ENCODE data around the gene REPS2. TPM values are rescaled to one million over a fixed set of nuclear protein-coding genes. Genes with fewer than 3 reads are reported as not detected.

The REPS2 gene
- total and polyA plus RNA-seq, 2 donors, result 1.3 to 15.6 TPM

GRCh38 chrX:17039826-17040225, 93.4 kb downstream of the REPS2 start:
- 87% methylated on average over 1 of the region's 1 CpG for WGBS
- H3K27ac ChIP-seq (ENCODE audit: low read depth), result no peak overlapping the region
- H3K4me1 ChIP-seq (ENCODE audit: insufficient read depth), result no peaks in the 10 kb centered on the region

GRCh38 chrX:17040711-17041110, 94.3 kb downstream of the REPS2 start:
- DNase-seq (ENCODE audit: extremely low spot score), result no peak
- Histone ChIP-seq H3K36me3 (ENCODE audit: insufficient read depth) (no peaks in the 10 kb centered on the region), H3K27ac (ENCODE audit: low read depth) (no peak overlapping the region), H3K4me1 (ENCODE audit: insufficient read depth) (no peaks in the 10 kb centered on the region), H3K4me3 (ENCODE audit: low read depth, low read length) (no peak overlapping the region)
- 100% methylated on average over 1 of the region's 1 CpG for WGBS

More at GRCh38 chrX:17039826-17040225, 93.4 kb downstream of the REPS2 start:
- Histone ChIP-seq H3K36me3 (ENCODE audit: insufficient read depth) (no peaks in the 10 kb centered on the region), H3K4me3 (ENCODE audit: low read depth, low read length) (no peak overlapping the region)
- DNase-seq (ENCODE audit: extremely low spot score), result no peak

DNA sequence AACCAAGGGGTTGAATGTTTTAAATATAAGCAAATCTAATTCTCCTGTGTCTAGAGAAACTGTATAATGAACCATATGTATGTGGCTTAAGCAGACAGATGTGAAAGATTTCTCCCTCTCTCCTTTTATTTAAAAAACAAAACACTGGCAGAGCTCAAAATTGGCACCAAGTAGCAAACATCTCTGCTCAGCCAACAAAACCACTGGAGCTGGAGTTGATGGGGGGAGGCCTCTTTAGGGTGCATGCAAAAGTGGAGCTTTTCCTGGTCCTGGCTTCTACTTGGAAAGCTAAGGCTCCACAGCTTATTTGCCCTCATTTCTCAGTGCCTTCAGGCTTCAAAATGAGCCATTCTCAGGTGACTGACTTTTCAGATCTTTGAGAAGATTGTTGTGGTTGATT, 95.6 kb downstream of the REPS2 start:
- no peak overlapping the region for H3K4me3 ChIP-seq (ENCODE audit: low read depth, low read length)
- no peaks in the 10 kb centered on the region for H3K36me3 ChIP-seq (ENCODE audit: insufficient read depth)
- no peak overlapping the region for H3K27ac ChIP-seq (ENCODE audit: low read depth)
- no peaks in the 10 kb centered on the region for H3K4me1 ChIP-seq (ENCODE audit: insufficient read depth)
- DNase-seq (ENCODE audit: extremely low spot score), result no peak

- no peaks in the 10 kb centered on the region for H3K36me3 ChIP-seq (ENCODE audit: insufficient read depth)
- H3K4me3 ChIP-seq (ENCODE audit: low read depth, low read length), result no peak overlapping the region
- no peak overlapping the region for H3K27ac ChIP-seq (ENCODE audit: low read depth)
- no peaks in the 10 kb centered on the region for H3K4me1 ChIP-seq (ENCODE audit: insufficient read depth)
- 25% methylated on average over 5 of the region's 5 CpGs for WGBS
- no peak for DNase-seq (ENCODE audit: extremely low spot score)
Observed at GRCh38 chrX:17046478-17047097, 100.1 kb downstream of the REPS2 start.

DNA sequence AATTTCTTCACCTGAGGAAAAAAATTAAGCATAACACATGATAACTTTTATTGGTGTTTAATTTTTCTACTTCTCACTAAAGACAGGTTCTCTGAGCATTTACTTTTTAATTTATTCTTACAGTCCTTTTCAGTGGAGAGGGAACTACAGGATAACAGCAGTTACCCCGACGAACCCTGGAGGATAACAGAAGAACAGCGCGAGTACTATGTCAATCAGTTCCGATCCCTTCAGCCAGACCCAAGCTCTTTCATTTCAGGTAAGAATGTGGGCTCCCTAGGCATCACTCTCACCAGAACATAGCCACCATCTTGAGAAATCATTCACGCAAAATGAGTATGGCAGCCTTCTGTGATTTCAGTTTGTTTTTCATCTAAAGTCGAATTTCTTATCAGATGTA, 100.8 kb downstream of the REPS2 start:
- WGBS, result 78% methylated on average over 7 of the region's 7 CpGs
- Histone ChIP-seq H3K36me3 (ENCODE audit: insufficient read depth) (no peaks in the 10 kb centered on the region), H3K27ac (ENCODE audit: low read depth) (no peak overlapping the region), H3K4me1 (ENCODE audit: insufficient read depth) (no peaks in the 10 kb centered on the region), H3K4me3 (ENCODE audit: low read depth, low read length) (no peak overlapping the region)
- no peak for DNase-seq (ENCODE audit: extremely low spot score)

DNA sequence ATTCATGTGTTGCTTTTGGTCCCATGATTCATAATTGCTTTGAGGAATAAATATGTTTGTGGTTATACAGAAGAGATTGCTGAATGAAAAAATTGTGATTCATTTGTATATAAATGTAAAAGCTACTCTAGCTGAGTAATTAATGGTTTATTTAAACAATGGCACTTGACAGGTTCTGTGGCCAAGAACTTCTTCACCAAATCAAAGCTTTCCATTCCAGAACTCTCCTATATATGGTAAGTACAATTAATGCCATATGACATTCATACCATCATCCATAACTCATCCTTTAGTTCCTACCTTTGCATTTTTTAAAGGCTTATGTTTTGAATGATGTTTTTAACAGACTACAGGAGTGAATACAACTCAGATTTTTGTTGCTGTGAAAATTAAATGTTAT, 105.8 kb downstream of the REPS2 start:
- no peak for DNase-seq (ENCODE audit: extremely low spot score)
- H3K4me1 ChIP-seq (ENCODE audit: insufficient read depth), result no peaks in the 10 kb centered on the region
- no peak overlapping the region for H3K4me3 ChIP-seq (ENCODE audit: low read depth, low read length)
- no peaks in the 10 kb centered on the region for H3K36me3 ChIP-seq (ENCODE audit: insufficient read depth)
- no peak overlapping the region for H3K27ac ChIP-seq (ENCODE audit: low read depth)

GRCh38 chrX:17052793-17053192, 106.3 kb downstream of the REPS2 start:
- no peak overlapping the region for H3K4me3 ChIP-seq (ENCODE audit: low read depth, low read length)
- WGBS, result 46% methylated on average over 2 of the region's 2 CpGs

GRCh38 chrX:17053502-17053901, 107.0 kb downstream of the REPS2 start:
- 53% methylated on average over 5 of the region's 5 CpGs for WGBS
- Histone ChIP-seq H3K36me3 (ENCODE audit: insufficient read depth) (no peaks in the 10 kb centered on the region), H3K4me1 (ENCODE audit: insufficient read depth) (no peaks in the 10 kb centered on the region), H3K27ac (ENCODE audit: low read depth) (no peak overlapping the region), H3K4me3 (ENCODE audit: low read depth, low read length) (no peak overlapping the region)
- no peak for DNase-seq (ENCODE audit: extremely low spot score)

More at GRCh38 chrX:17052793-17053192, 106.3 kb downstream of the REPS2 start:
- Histone ChIP-seq H3K4me1 (ENCODE audit: insufficient read depth) (no peaks in the 10 kb centered on the region), H3K27ac (ENCODE audit: low read depth) (no peak overlapping the region), H3K36me3 (ENCODE audit: insufficient read depth) (no peaks in the 10 kb centered on the region)
- no peak for DNase-seq (ENCODE audit: extremely low spot score)

DNA sequence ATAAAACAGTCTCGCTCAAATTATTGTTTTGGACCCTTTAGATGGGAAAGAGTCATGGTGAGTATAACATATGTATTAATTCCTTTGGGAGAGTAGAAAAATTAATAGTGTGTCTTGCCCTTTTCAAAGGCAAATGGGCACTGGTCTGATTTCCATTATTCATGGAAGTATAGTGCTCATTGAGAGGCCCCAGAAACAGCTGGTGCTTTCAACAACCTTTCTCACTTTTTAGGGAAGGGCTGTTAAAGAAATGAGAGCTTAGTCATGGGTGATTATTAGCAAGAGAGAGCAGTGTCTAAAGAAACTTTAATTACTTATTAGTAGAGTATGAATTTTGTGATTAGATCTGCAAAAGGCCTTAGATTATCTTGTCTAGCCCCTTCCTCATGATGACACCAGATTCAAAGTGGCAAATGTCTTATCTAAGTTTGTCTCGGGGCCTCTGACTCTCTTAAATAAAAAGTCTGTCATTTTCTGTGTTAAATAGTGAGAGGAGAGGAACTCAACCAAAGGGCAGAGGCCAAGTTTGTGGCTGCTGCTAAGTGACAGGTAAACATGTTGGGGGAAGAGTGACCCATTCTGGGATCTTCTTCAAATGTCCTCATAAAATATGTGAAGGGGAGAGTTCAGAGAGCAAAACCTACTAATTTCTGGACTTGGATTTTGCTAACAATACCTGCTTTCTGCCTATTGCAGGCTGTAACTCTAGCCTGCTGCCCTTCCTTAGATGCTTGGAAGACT, 110.6 kb downstream of the REPS2 start:
- H3K27ac ChIP-seq (ENCODE audit: low read depth), result no peak overlapping the region
- H3K36me3 ChIP-seq (ENCODE audit: insufficient read depth), result no peaks in the 10 kb centered on the region
- 76% methylated on average over 2 of the region's 2 CpGs for WGBS
- no peaks in the 10 kb centered on the region for H3K4me1 ChIP-seq (ENCODE audit: insufficient read depth)
- no peak overlapping the region for H3K4me3 ChIP-seq (ENCODE audit: low read depth, low read length)
- no peak for DNase-seq (ENCODE audit: extremely low spot score)

DNA sequence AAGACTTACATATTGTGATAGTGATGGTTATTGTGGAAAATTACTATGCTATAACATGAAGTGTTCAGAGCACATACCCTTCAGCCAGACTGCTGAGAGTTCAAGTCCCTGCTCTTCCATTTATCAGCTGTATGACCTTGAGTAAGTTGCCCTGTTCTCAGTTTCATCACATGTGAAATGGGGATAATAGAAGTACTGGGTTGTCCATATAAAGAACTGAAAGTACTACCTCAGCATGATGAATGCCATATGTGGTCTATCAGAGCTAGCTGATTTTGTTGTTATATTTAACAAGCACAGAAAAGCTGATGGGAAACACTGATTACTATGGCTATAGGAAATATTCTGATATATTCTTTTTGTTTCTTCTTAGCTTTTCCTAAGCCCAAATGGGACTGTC, 115.6 kb downstream of the REPS2 start:
- no peak overlapping the region for H3K4me3 ChIP-seq (ENCODE audit: low read depth, low read length)
- no peak for DNase-seq (ENCODE audit: extremely low spot score)

DNA sequence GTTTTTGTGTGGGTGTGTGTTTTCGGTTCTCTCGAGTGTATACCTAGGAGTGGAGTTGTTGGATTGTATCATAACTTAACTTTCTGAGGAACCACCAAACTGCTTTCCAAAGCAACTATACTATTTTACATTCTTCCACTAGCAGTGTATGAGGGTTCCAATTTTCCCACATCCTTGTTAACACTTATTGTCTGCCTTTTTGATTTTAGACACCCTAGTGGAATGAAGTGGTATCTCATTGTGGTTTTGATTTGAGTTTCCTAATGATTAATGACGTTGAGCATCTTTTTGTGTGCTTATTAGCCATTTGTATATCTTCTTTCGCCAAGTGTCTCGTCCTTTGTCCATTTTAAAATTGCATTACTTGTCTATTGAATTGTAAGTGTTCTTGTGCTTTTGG, 118.6 kb downstream of the REPS2 start:
- no peaks in the 10 kb centered on the region for H3K36me3 ChIP-seq (ENCODE audit: insufficient read depth)
- 94% methylated on average over 5 of the region's 5 CpGs for WGBS
- no peak overlapping the region for H3K27ac ChIP-seq (ENCODE audit: low read depth)
- no peak overlapping the region for H3K4me3 ChIP-seq (ENCODE audit: low read depth, low read length)
- no peaks in the 10 kb centered on the region for H3K4me1 ChIP-seq (ENCODE audit: insufficient read depth)
- DNase-seq (ENCODE audit: extremely low spot score), result no peak

More for the DNA sequence above, 115.6 kb downstream of the REPS2 start:
- Histone ChIP-seq H3K36me3 (ENCODE audit: insufficient read depth) (no peaks in the 10 kb centered on the region), H3K4me1 (ENCODE audit: insufficient read depth) (no peaks in the 10 kb centered on the region), H3K27ac (ENCODE audit: low read depth) (no peak overlapping the region)

DNA sequence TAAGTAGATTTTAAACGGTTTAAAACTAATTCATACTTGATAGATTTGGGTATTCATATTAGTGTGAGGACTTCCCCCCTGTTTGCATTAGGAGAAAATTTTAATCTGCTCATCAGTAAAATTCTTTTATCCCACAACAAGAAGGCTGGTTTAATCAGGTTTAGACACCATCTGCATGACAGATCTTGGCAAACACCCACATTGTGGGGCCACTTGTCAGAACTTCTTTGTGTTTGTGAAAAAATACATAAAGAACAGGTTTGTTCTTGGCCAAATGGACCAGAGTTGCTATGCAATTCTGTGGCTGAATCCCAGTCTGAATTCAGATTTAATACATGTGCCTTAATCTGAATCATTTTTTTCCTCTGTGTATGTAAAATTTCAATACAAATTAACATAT, 121.1 kb downstream of the REPS2 start:
- no peak for DNase-seq (ENCODE audit: extremely low spot score)
- Histone ChIP-seq H3K27ac (ENCODE audit: low read depth) (no peak overlapping the region), H3K4me1 (ENCODE audit: insufficient read depth) (no peaks in the 10 kb centered on the region), H3K4me3 (ENCODE audit: low read depth, low read length) (no peak overlapping the region), H3K36me3 (ENCODE audit: insufficient read depth) (no peaks in the 10 kb centered on the region)
- 52% methylated on average over 1 of the region's 1 CpG for WGBS

DNA sequence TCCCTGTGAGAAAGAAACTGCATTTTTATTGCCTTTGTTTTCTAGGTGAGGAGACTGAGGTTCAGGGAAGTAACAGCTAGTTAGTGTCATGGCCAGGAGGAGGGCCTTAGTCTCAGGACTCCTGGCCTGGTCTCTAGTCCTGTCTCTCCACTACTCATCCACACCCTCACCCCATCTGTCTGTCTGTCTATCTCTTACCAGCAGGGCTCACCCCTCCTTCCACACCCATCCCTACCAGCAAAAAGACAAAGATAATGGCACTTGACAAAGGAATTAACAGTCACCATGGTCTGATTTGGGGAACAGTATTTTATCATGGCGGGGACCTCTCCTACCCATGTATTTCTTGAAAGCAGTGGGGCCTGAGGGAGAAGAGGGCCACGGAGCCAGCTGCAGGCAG, 125.8 kb downstream of the REPS2 start:
- Histone ChIP-seq H3K27ac (ENCODE audit: low read depth) (no peak overlapping the region), H3K36me3 (ENCODE audit: insufficient read depth) (no peaks in the 10 kb centered on the region)
- WGBS, result 60% methylated on average over 2 of the region's 2 CpGs

DNA sequence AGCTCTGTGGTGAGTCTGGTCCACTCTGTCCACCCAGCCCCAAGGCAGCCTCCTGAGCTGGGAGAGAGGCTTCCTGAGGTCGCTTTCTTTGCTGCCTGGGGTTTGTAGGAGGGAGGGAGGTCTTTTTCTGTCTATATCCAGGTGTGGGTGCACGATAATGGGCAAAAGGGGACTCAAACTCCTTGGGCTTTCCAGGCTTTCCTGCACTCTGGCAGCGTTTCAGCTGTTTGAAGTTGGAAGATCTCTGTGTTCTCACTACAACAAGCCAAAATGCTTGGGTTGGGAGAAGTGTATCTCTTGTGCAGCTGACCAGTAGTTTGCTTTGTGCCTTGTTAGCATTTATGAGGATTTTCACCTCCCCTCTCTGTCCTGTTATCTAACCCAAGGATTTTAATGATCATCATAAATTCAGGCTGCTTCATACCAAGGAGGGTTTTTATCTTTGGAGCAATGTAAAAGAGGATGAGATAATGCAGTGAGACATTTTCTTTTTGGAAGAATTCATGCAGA, 126.3 kb downstream of the REPS2 start:
- no peaks in the 10 kb centered on the region for H3K4me1 ChIP-seq (ENCODE audit: insufficient read depth)
- H3K27ac ChIP-seq (ENCODE audit: low read depth), result no peak overlapping the region
- no peak for DNase-seq (ENCODE audit: extremely low spot score)
- no peaks in the 10 kb centered on the region for H3K36me3 ChIP-seq (ENCODE audit: insufficient read depth)
- WGBS, result 37% methylated on average over 3 of the region's 3 CpGs
- no peak overlapping the region for H3K4me3 ChIP-seq (ENCODE audit: low read depth, low read length)

More for the DNA sequence above, 125.8 kb downstream of the REPS2 start:
- no peak for DNase-seq (ENCODE audit: extremely low spot score)
- H3K4me3 ChIP-seq (ENCODE audit: low read depth, low read length), result no peak overlapping the region
- H3K4me1 ChIP-seq (ENCODE audit: insufficient read depth), result no peaks in the 10 kb centered on the region
